Measurements from ENCODE around the gene TICRR. TPM values are rescaled to one million over a fixed set of nuclear protein-coding genes. Genes with fewer than 3 reads are reported as not detected.

Gene TICRR
- total and polyA plus RNA-seq, 2 of the 13 experiments (the other 11 are each of a cell fraction or from before 2014, with no cell fraction given), result 4.1 to 14.3 TPM

DNA sequence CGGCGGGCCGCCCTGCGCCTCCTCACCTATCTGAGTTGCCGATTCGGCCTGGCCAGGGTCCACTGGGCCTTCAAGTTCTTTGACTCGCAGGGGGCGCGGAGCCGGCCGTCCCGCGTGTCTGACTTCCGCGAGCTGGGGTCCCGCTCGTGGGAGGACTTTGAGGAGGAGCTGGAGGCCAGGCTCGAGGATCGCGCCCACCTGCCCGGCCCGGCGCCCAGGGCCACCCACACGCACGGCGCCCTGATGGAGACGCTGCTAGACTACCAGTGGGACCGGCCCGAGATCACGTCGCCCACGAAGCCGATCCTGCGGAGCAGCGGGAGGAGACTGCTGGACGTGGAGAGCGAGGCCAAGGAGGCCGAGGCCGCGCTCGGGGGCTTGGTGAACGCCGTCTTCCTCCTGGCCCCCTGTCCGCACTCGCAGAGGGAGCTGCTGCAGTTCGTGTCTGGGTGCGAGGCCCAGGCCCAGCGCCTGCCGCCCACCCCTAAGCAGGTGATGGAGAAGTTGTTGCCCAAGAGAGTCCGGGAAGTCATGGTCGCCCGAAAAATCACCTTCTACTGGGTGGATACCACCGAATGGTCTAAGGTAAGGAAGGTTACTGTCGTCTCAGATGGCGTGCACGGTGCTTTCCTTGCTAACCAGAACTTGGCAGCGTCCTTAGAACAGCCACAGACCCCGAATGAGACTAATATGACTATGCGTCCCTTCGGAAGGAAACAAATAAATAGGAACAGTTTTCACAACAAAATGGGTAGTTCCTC is 567 bp downstream of the TICRR start (continued):
- no peak for TF ChIP-seq ZNF230 (CRISPR knock-in tag; IDR thresholded peaks at IDR 0.05)
- peak; percentile 37; the same call in 1 of the 2 replicates for TF ChIP-seq THAP9 (CRISPR knock-in tag; IDR thresholded peaks at IDR 0.05; ENCODE audit: borderline replicate concordance)
- TF ChIP-seq RAD21 (CRISPR knock-in tag; IDR thresholded peaks at IDR 0.05), result no peak
- TF ChIP-seq ZNF639 (CRISPR knock-in tag; conservative IDR thresholded peaks at IDR 0.05), result no peak
- TF ChIP-seq, protein P1, sequence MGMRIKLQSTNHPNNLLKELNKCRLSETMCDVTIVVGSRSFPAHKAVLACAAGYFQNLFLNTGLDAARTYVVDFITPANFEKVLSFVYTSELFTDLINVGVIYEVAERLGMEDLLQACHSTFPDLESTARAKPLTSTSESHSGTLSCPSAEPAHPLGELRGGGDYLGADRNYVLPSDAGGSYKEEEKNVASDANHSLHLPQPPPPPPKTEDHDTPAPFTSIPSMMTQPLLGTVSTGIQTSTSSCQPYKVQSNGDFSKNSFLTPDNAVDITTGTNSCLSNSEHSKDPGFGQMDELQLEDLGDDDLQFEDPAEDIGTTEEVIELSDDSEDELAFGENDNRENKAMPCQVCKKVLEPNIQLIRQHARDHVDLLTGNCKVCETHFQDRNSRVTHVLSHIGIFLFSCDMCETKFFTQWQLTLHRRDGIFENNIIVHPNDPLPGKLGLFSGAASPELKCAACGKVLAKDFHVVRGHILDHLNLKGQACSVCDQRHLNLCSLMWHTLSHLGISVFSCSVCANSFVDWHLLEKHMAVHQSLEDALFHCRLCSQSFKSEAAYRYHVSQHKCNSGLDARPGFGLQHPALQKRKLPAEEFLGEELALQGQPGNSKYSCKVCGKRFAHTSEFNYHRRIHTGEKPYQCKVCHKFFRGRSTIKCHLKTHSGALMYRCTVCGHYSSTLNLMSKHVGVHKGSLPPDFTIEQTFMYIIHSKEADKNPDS (CRISPR knock-in tag; IDR thresholded peaks at IDR 0.05), result no peak
- TF ChIP-seq, protein P2, sequence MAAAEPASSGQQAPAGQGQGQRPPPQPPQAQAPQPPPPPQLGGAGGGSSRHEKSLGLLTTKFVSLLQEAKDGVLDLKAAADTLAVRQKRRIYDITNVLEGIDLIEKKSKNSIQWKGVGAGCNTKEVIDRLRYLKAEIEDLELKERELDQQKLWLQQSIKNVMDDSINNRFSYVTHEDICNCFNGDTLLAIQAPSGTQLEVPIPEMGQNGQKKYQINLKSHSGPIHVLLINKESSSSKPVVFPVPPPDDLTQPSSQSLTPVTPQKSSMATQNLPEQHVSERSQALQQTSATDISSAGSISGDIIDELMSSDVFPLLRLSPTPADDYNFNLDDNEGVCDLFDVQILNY (CRISPR knock-in tag; conservative IDR thresholded peaks at IDR 0.05), result no peak; the same call in 1 of the 2 replicates
- TF ChIP-seq ZNF468 (CRISPR knock-in tag; IDR thresholded peaks at IDR 0.05), result no peak
- TF ChIP-seq HNF4G (IDR thresholded peaks at IDR 0.05; ENCODE audit: borderline replicate concordance, low read depth, low read length), result no peak
- TF ChIP-seq HNF4G (CRISPR knock-in tag; IDR thresholded peaks at IDR 0.05; ENCODE audit: borderline replicate concordance, low read depth), result no peak
- TF ChIP-seq IRX3 (CRISPR knock-in tag; IDR thresholded peaks at IDR 0.05; ENCODE audit: borderline replicate concordance, low read depth), result no peak
- peak; percentile 36; the same call in 1 of the 2 replicates for TF ChIP-seq KDM5A (IDR thresholded peaks at IDR 0.05; ENCODE audit: borderline replicate concordance, low read length)
- 0 out of 2 replicates have a peak, but pooled peaks have one; percentile 26 for TF ChIP-seq ZSCAN31 (CRISPR knock-in tag; IDR thresholded peaks at IDR 0.05; ENCODE audit: low read depth)
- TF ChIP-seq, protein P3, sequence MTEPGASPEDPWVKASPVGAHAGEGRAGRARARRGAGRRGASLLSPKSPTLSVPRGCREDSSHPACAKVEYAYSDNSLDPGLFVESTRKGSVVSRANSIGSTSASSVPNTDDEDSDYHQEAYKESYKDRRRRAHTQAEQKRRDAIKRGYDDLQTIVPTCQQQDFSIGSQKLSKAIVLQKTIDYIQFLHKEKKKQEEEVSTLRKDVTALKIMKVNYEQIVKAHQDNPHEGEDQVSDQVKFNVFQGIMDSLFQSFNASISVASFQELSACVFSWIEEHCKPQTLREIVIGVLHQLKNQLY (CRISPR knock-in tag; IDR thresholded peaks at IDR 0.05), result no peak
- TF ChIP-seq ZNF431 (CRISPR knock-in tag; IDR thresholded peaks at IDR 0.05; ENCODE audit: borderline replicate concordance, low read depth), result no peak
- TF ChIP-seq, protein P4, sequence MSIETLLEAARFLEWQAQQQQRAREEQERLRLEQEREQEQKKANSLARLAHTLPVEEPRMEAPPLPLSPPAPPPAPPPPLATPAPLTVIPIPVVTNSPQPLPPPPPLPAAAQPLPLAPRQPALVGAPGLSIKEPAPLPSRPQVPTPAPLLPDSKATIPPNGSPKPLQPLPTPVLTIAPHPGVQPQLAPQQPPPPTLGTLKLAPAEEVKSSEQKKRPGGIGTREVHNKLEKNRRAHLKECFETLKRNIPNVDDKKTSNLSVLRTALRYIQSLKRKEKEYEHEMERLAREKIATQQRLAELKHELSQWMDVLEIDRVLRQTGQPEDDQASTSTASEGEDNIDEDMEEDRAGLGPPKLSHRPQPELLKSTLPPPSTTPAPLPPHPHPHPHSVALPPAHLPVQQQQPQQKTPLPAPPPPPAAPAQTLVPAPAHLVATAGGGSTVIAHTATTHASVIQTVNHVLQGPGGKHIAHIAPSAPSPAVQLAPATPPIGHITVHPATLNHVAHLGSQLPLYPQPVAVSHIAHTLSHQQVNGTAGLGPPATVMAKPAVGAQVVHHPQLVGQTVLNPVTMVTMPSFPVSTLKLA (IDR thresholded peaks at IDR 0.05), result no peak
- no peak for TF ChIP-seq ZNF720 (CRISPR knock-in tag; IDR thresholded peaks at IDR 0.05)
- TF ChIP-seq HCFC1 (IDR thresholded peaks at IDR 0.05; ENCODE audit: low read depth, low read length), result no peak
- no peak for TF ChIP-seq ZNF10 (CRISPR knock-in tag; IDR thresholded peaks at IDR 0.05; ENCODE audit: borderline replicate concordance, low read depth)
- no peak for TF ChIP-seq HNF4A (CRISPR knock-in tag; IDR thresholded peaks at IDR 0.05)
